Measurements from ENCODE around the gene IKZF2. TPM values are rescaled to one million over a fixed set of nuclear protein-coding genes. Genes with fewer than 3 reads are reported as not detected.

IKZF2 gene
- total and polyA plus RNA-seq, 7 experiments from 2014 or later, result 0.26 to 23.4 (median 6.1) TPM

DNA sequence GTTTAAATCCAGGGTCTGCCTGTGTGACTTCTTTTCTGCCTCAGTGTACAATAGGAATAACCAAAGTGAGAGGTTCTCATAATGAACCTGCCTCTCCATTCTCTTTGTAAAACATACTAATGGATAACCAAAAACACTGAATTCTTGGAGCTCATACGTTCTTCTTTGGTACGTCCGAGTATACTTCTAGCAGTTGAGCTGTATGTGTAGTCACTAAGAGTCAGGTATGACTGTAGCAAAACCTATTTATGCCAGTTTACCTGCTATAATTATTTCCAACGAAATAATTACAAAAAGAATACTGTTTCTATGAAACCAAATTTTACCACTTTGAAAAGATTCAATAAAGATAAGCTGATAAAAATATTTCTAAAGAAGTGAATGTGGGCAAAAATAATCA, 109.2 kb downstream of the IKZF2 start:
- Histone ChIP-seq H3K4me3 (ENCODE audit: low read length) (no peak overlapping the region), H3K4me1 (ENCODE audit: control insufficient read depth in 2 of 2, insufficient read depth in 2 of 2, low read length in 2 of 2) (peaks cover 0 to 4% of the 10 kb centered on the region in 2 donors), H3K36me3 (ENCODE audit: control insufficient read depth in 2 of 3, insufficient read depth in 3 of 3, low read length in 3 of 3) (no peaks in the 10 kb centered on the region), H3K9me3 (ENCODE audit: control insufficient read depth in 2 of 3, low read length in 3 of 3) (no peaks in the 10 kb centered on the region), H3K27ac (ENCODE audit: low read depth, low read length) (no peak overlapping the region), H3K27me3 (ENCODE audit: control insufficient read depth in 2 of 2, insufficient read depth in 2 of 2, low read length in 2 of 2) (no peaks in the 10 kb centered on the region)
- Mint-ChIP-seq H3K4me3 (no peak overlapping the region), H3K27ac (no peak overlapping the region), H3K4me1 (peaks cover 0 to 5% (median 0%) of the 10 kb centered on the region in 7 donors), H3K9me3 (no peaks in the 10 kb centered on the region), H3K36me3 (peaks cover 0 to 5% (median 0%) of the 10 kb centered on the region in 5 donors), H3K27me3 (no peaks in the 10 kb centered on the region)
- DNase-seq (no peak), ATAC-seq (no peak)
- ChIA-PET CTCF (no interaction called here), POLR2A (no interaction called here)
- intact Hi-C loops (cut with micrococcal nuclease), result no loop called here

DNA sequence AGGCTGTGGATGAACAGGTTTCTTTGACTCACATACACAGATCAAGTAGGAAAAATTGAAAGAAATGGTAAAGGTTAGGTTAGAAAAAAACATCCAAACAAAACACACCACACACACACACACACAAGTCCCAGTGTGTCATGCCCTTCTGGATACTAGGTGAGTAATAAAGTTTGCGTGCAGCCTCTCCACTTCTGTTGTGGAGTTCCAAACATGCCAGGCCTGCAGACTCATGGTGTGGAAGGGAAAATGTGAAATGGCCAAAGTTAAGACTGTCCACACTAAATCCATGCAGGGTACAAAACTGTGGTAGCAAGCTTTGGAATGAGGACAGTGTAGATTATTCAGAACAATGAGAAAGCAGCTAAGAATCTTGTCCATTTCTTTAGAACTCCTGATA, 114.6 kb downstream of the IKZF2 start:
- Mint-ChIP-seq H3K9me3 (peaks cover 0 to 5% (median 0%) of the 10 kb centered on the region in 11 donors), H3K4me3 (no peak overlapping the region), H3K4me1 (peaks cover 0 to 16% (median 6%) of the 10 kb centered on the region in 7 donors), H3K27ac (peak overlapping the region in 1 of 9 donors; percentile 23), H3K27me3 (no peaks in the 10 kb centered on the region), H3K36me3 (no peaks in the 10 kb centered on the region)
- no peaks in the 10 kb centered on the region for H3K27me3 ChIP-seq (ENCODE audit: control insufficient read depth in 2 of 2, insufficient read depth in 2 of 2, low read length in 2 of 2)
- ChIA-PET POLR2A (no interaction called here), CTCF (no interaction called here)
- no peaks in the 10 kb centered on the region for H3K9me3 ChIP-seq (ENCODE audit: control insufficient read depth in 2 of 3, low read length in 3 of 3)
- no peak overlapping the region for H3K4me3 ChIP-seq (ENCODE audit: low read length)
- H3K27ac ChIP-seq (ENCODE audit: low read depth, low read length), result no peak overlapping the region
- ATAC-seq (no peak), DNase-seq (no peak)
- intact Hi-C loops (cut with micrococcal nuclease), result no loop called here
- H3K36me3 ChIP-seq (ENCODE audit: control insufficient read depth in 2 of 3, insufficient read depth in 3 of 3, low read length in 3 of 3), result no peaks in the 10 kb centered on the region
- peaks cover 0 to 4% of the 10 kb centered on the region in 2 donors for H3K4me1 ChIP-seq (ENCODE audit: control insufficient read depth in 2 of 2, insufficient read depth in 2 of 2, low read length in 2 of 2)

GRCh38 chr2:213034585-213034984, 116.8 kb downstream of the IKZF2 start:
- H3K36me3 Mint-ChIP-seq, result no peaks in the 10 kb centered on the region
- Histone ChIP-seq H3K27ac (ENCODE audit: low read depth, low read length) (no peak overlapping the region), H3K9me3 (ENCODE audit: control insufficient read depth in 2 of 3, low read length in 3 of 3) (no peaks in the 10 kb centered on the region), H3K27me3 (ENCODE audit: control insufficient read depth in 2 of 2, insufficient read depth in 2 of 2, low read length in 2 of 2) (no peaks in the 10 kb centered on the region), H3K36me3 (ENCODE audit: control insufficient read depth in 2 of 3, insufficient read depth in 3 of 3, low read length in 3 of 3) (no peaks in the 10 kb centered on the region), H3K4me3 (ENCODE audit: low read length) (no peak overlapping the region), H3K4me1 (ENCODE audit: control insufficient read depth in 2 of 2, insufficient read depth in 2 of 2, low read length in 2 of 2) (peaks cover 0 to 4% of the 10 kb centered on the region in 2 donors)
- H3K27me3 Mint-ChIP-seq, result no peaks in the 10 kb centered on the region
- ChIA-PET CTCF (no interaction called here), POLR2A (no interaction called here)
- H3K4me1 Mint-ChIP-seq, result peaks cover 0 to 16% (median 6%) of the 10 kb centered on the region in 7 donors
- no peak overlapping the region for H3K4me3 Mint-ChIP-seq
- H3K9me3 Mint-ChIP-seq, result peaks cover 0 to 5% (median 0%) of the 10 kb centered on the region in 11 donors
- H3K27ac Mint-ChIP-seq, result peak overlapping the region in 1 of 9 donors; percentile 4
- DNase-seq, result no peak
- intact Hi-C loops (cut with micrococcal nuclease), result loop anchor here in 1 of 2 donors (5.0 kb wide), 1 partner anchor 68 kb away; no protein-coding TSS in a partner anchor
- no peak for ATAC-seq

DNA sequence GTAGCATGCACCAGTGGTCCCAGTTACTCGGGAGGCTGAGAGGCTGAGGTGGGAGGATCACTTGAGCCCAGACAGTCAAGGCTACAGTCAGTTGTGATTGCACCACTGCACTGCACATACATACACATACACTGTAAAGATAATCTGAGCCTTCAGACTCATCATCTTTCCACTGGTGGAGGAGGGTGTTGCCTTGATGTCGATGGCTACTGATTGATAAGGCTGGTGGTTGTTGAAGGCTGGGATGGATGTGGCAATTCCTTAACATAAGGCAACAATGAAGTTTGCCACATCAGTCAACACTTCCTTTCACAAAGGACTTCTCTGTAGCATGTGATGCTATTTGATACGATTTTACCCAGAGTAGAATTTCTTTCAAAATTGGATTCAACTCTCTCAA, 118.8 kb downstream of the IKZF2 start:
- ChIA-PET CTCF (no interaction called here), POLR2A (no interaction called here)
- no peak overlapping the region for H3K27ac Mint-ChIP-seq
- peaks cover 0 to under 1% (median 0%) of the 10 kb centered on the region in 5 donors for H3K27me3 Mint-ChIP-seq
- no peaks in the 10 kb centered on the region for H3K27me3 ChIP-seq (ENCODE audit: control insufficient read depth in 2 of 2, insufficient read depth in 2 of 2, low read length in 2 of 2)
- no peak overlapping the region for H3K4me3 Mint-ChIP-seq
- no peaks in the 10 kb centered on the region for H3K9me3 ChIP-seq (ENCODE audit: control insufficient read depth in 2 of 3, low read length in 3 of 3)
- intact Hi-C loops (cut with micrococcal nuclease), result loop anchor here in 1 of 2 donors (5.0 kb wide), 1 partner anchor 70 kb away; no protein-coding TSS in a partner anchor
- H3K36me3 Mint-ChIP-seq, result no peaks in the 10 kb centered on the region
- peaks cover 0 to 5% (median 0%) of the 10 kb centered on the region in 11 donors for H3K9me3 Mint-ChIP-seq
- no peak overlapping the region for H3K27ac ChIP-seq (ENCODE audit: low read depth, low read length)
- H3K36me3 ChIP-seq (ENCODE audit: control insufficient read depth in 2 of 3, insufficient read depth in 3 of 3, low read length in 3 of 3), result no peaks in the 10 kb centered on the region
- no peak overlapping the region for H3K4me3 ChIP-seq (ENCODE audit: low read length)
- DNase-seq (no peak), ATAC-seq (peak; percentile 22)
- H3K4me1 ChIP-seq (ENCODE audit: control insufficient read depth in 2 of 2, insufficient read depth in 2 of 2, low read length in 2 of 2), result peaks cover 0 to 3% of the 10 kb centered on the region in 2 donors
- peaks cover 0 to 15% (median 6%) of the 10 kb centered on the region in 7 donors for H3K4me1 Mint-ChIP-seq

GRCh38 chr2:213022987-213023386, 128.4 kb downstream of the IKZF2 start:
- Histone ChIP-seq H3K27me3 (ENCODE audit: control insufficient read depth in 2 of 2, insufficient read depth in 2 of 2, low read length in 2 of 2) (no peaks in the 10 kb centered on the region), H3K4me1 (ENCODE audit: control insufficient read depth in 2 of 2, insufficient read depth in 2 of 2, low read length in 2 of 2) (no peaks in the 10 kb centered on the region), H3K4me3 (ENCODE audit: low read length) (no peak overlapping the region), H3K9me3 (ENCODE audit: control insufficient read depth in 2 of 3, low read length in 3 of 3) (no peaks in the 10 kb centered on the region), H3K36me3 (ENCODE audit: control insufficient read depth in 2 of 3, insufficient read depth in 3 of 3, low read length in 3 of 3) (no peaks in the 10 kb centered on the region), H3K27ac (ENCODE audit: low read depth, low read length) (no peak overlapping the region)
- no peak overlapping the region for H3K4me3 Mint-ChIP-seq
- no peak overlapping the region for H3K27ac Mint-ChIP-seq
- H3K27me3 Mint-ChIP-seq, result peaks cover 0 to 14% (median 0%) of the 10 kb centered on the region in 5 donors
- peaks cover 0 to 4% (median 0%) of the 10 kb centered on the region in 7 donors for H3K4me1 Mint-ChIP-seq
- POLR2A ChIA-PET, result no interaction called here
- CTCF ChIA-PET, result no interaction called here
- peaks cover 0 to 4% (median 0%) of the 10 kb centered on the region in 5 donors for H3K36me3 Mint-ChIP-seq
- DNase-seq, result no peak
- H3K9me3 Mint-ChIP-seq, result peaks cover 0 to 4% (median 0%) of the 10 kb centered on the region in 11 donors
- ATAC-seq, result no peak
- intact Hi-C loops (cut with micrococcal nuclease), result no loop called here

GRCh38 chr2:213021971-213022899, 129.2 kb downstream of the IKZF2 start:
- CTCF ChIA-PET, result no interaction called here
- H3K4me1 Mint-ChIP-seq, result peaks cover 0 to 4% (median 0%) of the 10 kb centered on the region in 7 donors
- H3K9me3 Mint-ChIP-seq, result peaks cover 0 to 4% (median 0%) of the 10 kb centered on the region in 11 donors
- POLR2A ChIA-PET, result no interaction called here
- intact Hi-C loops (cut with micrococcal nuclease), result no loop called here
- no peak overlapping the region for H3K27ac Mint-ChIP-seq
- Histone ChIP-seq H3K27me3 (ENCODE audit: control insufficient read depth in 2 of 2, insufficient read depth in 2 of 2, low read length in 2 of 2) (no peaks in the 10 kb centered on the region), H3K4me3 (ENCODE audit: low read length) (no peak overlapping the region), H3K4me1 (ENCODE audit: control insufficient read depth in 2 of 2, insufficient read depth in 2 of 2, low read length in 2 of 2) (peaks cover 0 to 5% of the 10 kb centered on the region in 2 donors), H3K9me3 (ENCODE audit: control insufficient read depth in 2 of 3, low read length in 3 of 3) (no peaks in the 10 kb centered on the region), H3K27ac (ENCODE audit: low read depth, low read length) (no peak overlapping the region), H3K36me3 (ENCODE audit: control insufficient read depth in 2 of 3, insufficient read depth in 3 of 3, low read length in 3 of 3) (no peaks in the 10 kb centered on the region)
- peaks cover 0 to 14% (median 0%) of the 10 kb centered on the region in 5 donors for H3K27me3 Mint-ChIP-seq
- peaks cover 0 to 4% (median 0%) of the 10 kb centered on the region in 5 donors for H3K36me3 Mint-ChIP-seq
- H3K4me3 Mint-ChIP-seq, result no peak overlapping the region
- no peak for DNase-seq
- ATAC-seq, result no peak
